HG03565 (cell line): ENCODE results near the gene C4BPB.

Source experiments
- ATAC-seq: cut with Tn5 transposase; IDR thresholded peaks from one replicate; pipeline ENCODE4 v1.9.1; 2021; ENCODE audit warnings: mild to moderate bottlenecking, moderate library complexity; ENCODE audit not compliant: unreplicated experiment

The C4BPB gene

GRCh38 chr1:207134581-207134980 lies 45.9 kb downstream of the C4BPB start:
- no peak for ATAC-seq

- no peak for ATAC-seq
These were observed 51.0 kb downstream of the C4BPB start for GRCh38 chr1:207139616-207140015.

GRCh38 chr1:207140536-207140935 lies 51.9 kb downstream of the C4BPB start:
- no peak for ATAC-seq

GRCh38 chr1:207145401-207146058 lies 56.9 kb downstream of the C4BPB start:
- no peak for ATAC-seq
